HepG2 (cell line): Measurements from ENCODE around the gene NCOA1. TPM values are rescaled to one million over a fixed set of nuclear protein-coding genes. Genes with fewer than 3 reads are reported as not detected.

Experiments used
- ATAC-seq: fragments of 200-7000 bp; cut with Tn5 transposase; 3 replicates; pipeline ENCODE4 v1.9.1; 2020; ENCODE audit warnings: mild to moderate bottlenecking, moderate library complexity
- BruUV-seq: library from RNA; stranded (reverse); fragments of 400-500 nt; replicated peaks from 2 replicates; lab custom pipeline; 2021; lab: Mats Ljungman, UMichigan
- CTCF ChIA-PET: fragments of 300-600 bp; formaldehyde crosslinking; extraction: SDS; loops from one replicate; lab custom pipeline; 2021; ENCODE audit warnings: low total read pairs, inconsistent platforms, low intra/inter-chr PET ratio; lab: Yijun Ruan, JAX
- POLR2A ChIA-PET: fragments of 350-600 bp; sonication (Branson Sonifier 250); formaldehyde crosslinking; loops from one replicate; lab custom pipeline; 2020; ENCODE audit warnings: antibody characterized with exemption, inconsistent platforms; lab: Yijun Ruan, JAX
- DNase-seq: peaks from one replicate; pipeline ENCODE4 v3.0.0-alpha.2; 2015; ENCODE audit warnings: low spot score
- FAIRE-seq: peaks from 3 replicates; lab custom pipeline; 2011; peaks lifted over from hg19 to GRCh38; lab: Jason Lieb, UNC
- H2AFZ ChIP-seq: one replicate; pipeline ENCODE4 v1.6.1; 2011; ENCODE audit warnings: low read length, inconsistent platforms
- H3K27ac ChIP-seq: fragments of 300-600 bp; 3 replicates; pipeline ENCODE4 v1.8.0; 2011; ENCODE audit warnings: mixed run types, mild to moderate bottlenecking, mixed read lengths, low read length, inconsistent platforms; ENCODE audit not compliant: insufficient read depth; ENCODE audit errors: extremely low read length
- H3K27me3 ChIP-seq, 2 experiments: fragments of 200-600 bp in 1 of 2; 2 replicates in 1 of 2; 3 replicates in 1 of 2; pipeline versions ENCODE4 v1.6.0 to v1.8.0; 2011; ENCODE audit warnings: low read length in 2 of 2, mild to moderate bottlenecking in 2 of 2, moderate library complexity in 2 of 2, inconsistent platforms in 1 of 2; ENCODE audit not compliant: insufficient read depth in 2 of 2, control insufficient read depth in 1 of 2
- H3K36me3 ChIP-seq, 2 experiments: fragments of 200-600 bp in 1 of 2; replicated peaks in 1 of 2; 2 replicates in 1 of 2; 3 replicates in 1 of 2; pipeline versions ENCODE4 v1.5.1 to v1.8.0; 2011; ENCODE audit warnings: low read length in 2 of 2, inconsistent platforms in 1 of 2; ENCODE audit not compliant: insufficient read depth in 2 of 2, control insufficient read depth in 1 of 2
- H3K4me1 ChIP-seq: 2 replicates; pipeline ENCODE4 v1.5.1; 2012; ENCODE audit warnings: low read length, inconsistent platforms; ENCODE audit not compliant: insufficient read depth
- H3K4me2 ChIP-seq: 2 replicates; pipeline ENCODE4 v1.6.0; 2011; ENCODE audit warnings: low read depth, low read length, inconsistent platforms
- H3K4me3 ChIP-seq, 3 experiments: fragments of 200-600 bp in 1 of 3; sonication (generic), shearing (Covaris generic) in 1 of 3; replicated peaks in 1 of 3; 2 replicates each; pipeline ENCODE4 v1.5.1; 2011 to 2016; ENCODE audit warnings: low read length in 3 of 3, inconsistent platforms in 2 of 3, low read depth in 2 of 3, mild to moderate bottlenecking in 2 of 3, control low read depth in 1 of 3, mixed read lengths in 1 of 3; ENCODE audit not compliant: insufficient read depth in 1 of 3
- H3K79me2 ChIP-seq: one replicate; pipeline ENCODE4 v1.6.1; 2011; ENCODE audit warnings: low read length, inconsistent platforms; ENCODE audit not compliant: insufficient read depth
- H3K9ac ChIP-seq: 2 replicates; pipeline ENCODE4 v1.6.0; 2011; ENCODE audit warnings: mild to moderate bottlenecking, low read depth, low read length, inconsistent platforms; ENCODE audit not compliant: insufficient read depth
- H3K9me3 ChIP-seq: 2 replicates; pipeline ENCODE4 v1.5.1; 2012; ENCODE audit warnings: mild to moderate bottlenecking, low read length
- H4K20me1 ChIP-seq: 2 replicates; pipeline ENCODE4 v1.6.0; 2011; ENCODE audit warnings: inconsistent platforms, mild to moderate bottlenecking, low read length, moderate library complexity; ENCODE audit not compliant: insufficient read depth
- CEBPB ChIP-seq: IDR thresholded peaks from 2 replicates; pipeline ENCODE4 v1.6.1; 2011; ENCODE audit warnings: low read depth, low read length, improper control_type of control experiment, borderline replicate concordance
- GFI1 ChIP-seq: sonication (generic); formaldehyde crosslinking; IDR thresholded peaks from 2 replicates; pipeline ENCODE4 v1.5.0; 2020; ENCODE audit warnings: missing genetic modification reagents, mild to moderate bottlenecking, borderline replicate concordance
- NCOR1 ChIP-seq: fragments of 200-600 bp; sonication (generic); IDR thresholded peaks from 2 replicates; pipeline ENCODE4 v1.7.0; 2017; ENCODE audit warnings: antibody characterized with exemption, low read length, borderline replicate concordance
- U2AF2 ChIP-seq: fragments of 200-400 bp; formaldehyde crosslinking; IDR thresholded peaks from 2 replicates; pipeline ENCODE4 v1.6.1; 2017; ENCODE audit warnings: low read depth, mild to moderate bottlenecking, low read length
- ZNF552 ChIP-seq: sonication (generic); formaldehyde crosslinking; IDR thresholded peaks from 2 replicates; pipeline ENCODE4 v1.9.0; 2022; ENCODE audit warnings: missing genetic modification reagents, mild to moderate bottlenecking, borderline replicate concordance
- WGBS: methylation state at CpG from one replicate; pipeline ENCODE4 v1.1.6; 2017; ENCODE audit warnings: low lambda C conversion rate; 5-methylcytosine and 5-hydroxymethylcytosine counted together
- in situ Hi-C: cut with HindIII; loops from 2 replicates; pipeline ENCODE4 v1.10.0; 2017; ENCODE audit warnings: low pct_unique_long_range_greater_than_20kb; ENCODE audit not compliant: extremely low pct_ligation_motif_present
- intact Hi-C: fragments of 100-400 bp; cut with micrococcal nuclease; formaldehyde crosslinking; loops from one replicate; pipeline ENCODE4 v1.10.0; 2022; ENCODE audit not compliant: unreplicated experiment
- polyA plus RNA-seq, 8 experiments: library from polyadenylated mRNA; depleted of rRNA in 3 of 8; stranded (reverse) in 7 of 8; unstranded in 1 of 8; fragments of >200 nt; fragmentation: Illumina TruSeq in 4 of 8; extraction: Trizol in 4 of 8; gene quantifications; 2 replicates each; pipeline versions ENCODE4 v1.2.1 to v1.2.3, GENCODE V29; 2011 to 2016; ENCODE audit warnings: low read depth in 4 of 8, missing spikeins in 1 of 8, mixed read lengths in 1 of 8; ENCODE audit not compliant: insufficient read depth in 1 of 8
- total RNA-seq, 5 experiments: library from RNA; depleted of rRNA; stranded (reverse); fragments of >200 nt; fragmentation: Illumina TruSeq; extraction: Trizol; gene quantifications; 2 replicates each; pipeline ENCODE4 v1.2.3, GENCODE V29; 2016; ENCODE audit warnings: low read depth in 1 of 5

NCOA1 gene
- total and polyA plus RNA-seq, 2 of the 13 experiments (the other 11 are each of a cell fraction or from before 2014, with no cell fraction given), result 10.0 to 10.4 TPM

- TF ChIP-seq U2AF2 (no peak), GFI1 (CRISPR knock-in tag) (no peak)
These were observed 152.0 kb downstream of the NCOA1 start (continued) for GRCh38 chr2:24643051-24643450.

GRCh38 chr2:24644032-24644431, 153.0 kb downstream of the NCOA1 start:
- DNase-seq, result no peak
- ATAC-seq, result no peak
- no peak overlapping the region for H3K4me2 ChIP-seq
- H3K36me3 ChIP-seq, result no peaks in the 10 kb centered on the region
- CTCF ChIA-PET, result no interaction called here
- H3K9me3 ChIP-seq, result no peaks in the 10 kb centered on the region
- TF ChIP-seq NCOR1 (no peak), CEBPB (0 out of 2 replicates have a peak, but pooled peaks have one; percentile 41)
- TF ChIP-seq, all 625 proteins: peak for 1
- no TSS peak for BruUV-seq
- H2AFZ ChIP-seq, result no peak overlapping the region
- FAIRE-seq, result no peak
- H3K79me2 ChIP-seq, result no peaks in the 10 kb centered on the region
- no peaks in the 10 kb centered on the region for H3K27me3 ChIP-seq
- no peaks in the 10 kb centered on the region for H4K20me1 ChIP-seq
- no peak overlapping the region for H3K27ac ChIP-seq
- no peaks in the 10 kb centered on the region for H3K4me1 ChIP-seq
- POLR2A ChIA-PET, result no interaction called here
- H3K4me3 ChIP-seq, result no peak overlapping the region
- H3K9ac ChIP-seq, result no peak overlapping the region
- intact Hi-C loops, result no loop called here
- in situ Hi-C loops, result no loop called here
- WGBS, result 91% methylated on average over 2 of the region's 2 CpGs

GRCh38 chr2:24650997-24651642, 160.1 kb downstream of the NCOA1 start:
- H3K9me3 ChIP-seq, result no peaks in the 10 kb centered on the region
- POLR2A ChIA-PET, result no interaction called here
- FAIRE-seq (no peak), DNase-seq (no peak), ATAC-seq (no peak)
- H3K79me2 ChIP-seq, result no peaks in the 10 kb centered on the region
- TF ChIP-seq CEBPB (peak; percentile 35; the same call in 1 of the 2 replicates), ZNF552 (CRISPR knock-in tag) (no peak)
- H3K9ac ChIP-seq, result no peak overlapping the region
- CTCF ChIA-PET, result no interaction called here
- H3K27ac ChIP-seq, result no peak overlapping the region
- H3K4me3 ChIP-seq, result no peak overlapping the region
- peaks cover 7% of the 10 kb centered on the region; the same call in 1 of the 2 replicates for H3K4me1 ChIP-seq
- H2AFZ ChIP-seq, result no peak overlapping the region
- H3K36me3 ChIP-seq, result no peaks in the 10 kb centered on the region
- no TSS peak for BruUV-seq
- H3K4me2 ChIP-seq, result no peak overlapping the region
- intact Hi-C loops (no loop called here), in situ Hi-C loops (no loop called here)
- no peaks in the 10 kb centered on the region for H4K20me1 ChIP-seq
- no peaks in the 10 kb centered on the region for H3K27me3 ChIP-seq
